Activated CD4-positive, alpha-beta memory T cell treated with anti-CD3 and anti-CD28 coated beads for 36 hours (primary cell): ENCODE measurements around the gene FOXN3. TPM values are rescaled to one million over a fixed set of nuclear protein-coding genes. Genes with fewer than 3 reads are reported as not detected.

ENCODE experiments used
- CTCF ChIA-PET: fragments of 350-600 bp; sonication (Branson Sonifier 250); formaldehyde crosslinking; loops from one replicate; lab custom pipeline; 2021; ENCODE audit warnings: antibody characterized with exemption, inconsistent platforms; lab: Charles Lee
- POLR2A ChIA-PET: fragments of 350-600 bp; sonication (Branson Sonifier 250); formaldehyde crosslinking; loops from one replicate; lab custom pipeline; 2021; ENCODE audit warnings: antibody characterized with exemption; lab: Charles Lee
- DNase-seq: peaks from one replicate; pipeline ENCODE4 v3.0.0-alpha.2; 2020
- H3K27ac Mint-ChIP-seq: one replicate; pipeline ENCODE4 v1.8.0; 2021; ENCODE audit warnings: mixed read lengths
- H3K27me3 Mint-ChIP-seq: one replicate; pipeline ENCODE4 v1.8.0; 2021; ENCODE audit warnings: mixed read lengths
- H3K36me3 Mint-ChIP-seq: one replicate; pipeline ENCODE4 v1.8.0; 2021; ENCODE audit warnings: mixed read lengths
- H3K4me1 Mint-ChIP-seq: one replicate; pipeline ENCODE4 v1.8.0; 2021; ENCODE audit warnings: low read depth, mixed read lengths
- H3K4me3 Mint-ChIP-seq: one replicate; pipeline ENCODE4 v1.8.0; 2021; ENCODE audit warnings: mild to moderate bottlenecking, mixed read lengths
- H3K9me3 Mint-ChIP-seq: one replicate; pipeline ENCODE4 v1.8.0; 2021; ENCODE audit warnings: mixed read lengths
- intact Hi-C: fragments of 100-400 bp; cut with micrococcal nuclease; formaldehyde crosslinking; loops from one replicate; pipeline ENCODE4 v1.15.1; 2023
- total RNA-seq, 2 experiments: library from RNA; stranded (reverse); gene quantifications; one replicate each; pipeline ENCODE4 v1.2.3, GENCODE V29; 2021

The FOXN3 gene
- total RNA-seq, 2 experiments from 2014 or later, result 59.1 to 63.5 TPM

DNA sequence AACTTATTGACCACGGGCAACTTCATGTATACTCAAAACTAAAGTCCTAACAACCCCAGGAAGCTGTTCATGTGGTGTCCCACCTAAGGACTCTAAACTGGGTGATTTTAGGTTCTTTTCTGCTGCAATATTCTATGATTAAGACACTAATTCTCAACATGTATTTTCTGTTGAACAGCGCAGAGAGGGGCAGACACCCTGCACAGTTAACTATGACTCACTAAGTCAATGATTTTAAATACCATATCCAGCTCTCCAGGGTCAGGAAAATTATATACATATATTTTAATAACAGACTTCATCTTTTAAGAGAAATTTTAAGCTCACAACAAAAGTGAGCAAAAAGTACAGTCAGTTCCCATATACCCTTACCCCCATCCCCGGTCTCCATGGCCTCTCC is 85.0 kb downstream of the FOXN3 start:
- Mint-ChIP-seq H3K9me3 (no peaks in the 10 kb centered on the region), H3K4me3 (no peak overlapping the region), H3K27me3 (no peaks in the 10 kb centered on the region), H3K4me1 (peaks cover 27% of the 10 kb centered on the region), H3K27ac (no peak overlapping the region), H3K36me3 (peaks cover 5% of the 10 kb centered on the region)
- ChIA-PET POLR2A (no interaction called here), CTCF (no interaction called here)
- DNase-seq, result no peak
- intact Hi-C loops, result no loop called here

DNA sequence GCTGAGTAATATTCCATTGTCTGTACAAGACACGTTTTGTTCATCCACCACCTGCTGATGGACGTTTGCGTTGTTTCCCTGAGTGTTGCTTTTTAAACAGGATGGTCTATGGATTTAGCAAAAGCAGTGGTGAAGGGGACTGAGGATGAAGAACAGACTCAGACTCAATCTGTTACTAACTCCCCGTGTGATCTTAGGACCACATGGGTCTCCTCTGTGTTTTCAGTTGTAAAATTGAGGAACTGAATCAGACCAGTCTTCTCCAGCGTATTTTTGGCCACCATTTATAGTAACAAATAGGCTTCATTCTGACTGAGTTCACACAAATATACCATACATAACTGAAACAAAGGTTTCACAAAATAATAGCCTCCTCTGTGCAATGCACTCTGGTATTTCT is 85.6 kb downstream of the FOXN3 start:
- H3K27ac Mint-ChIP-seq, result no peak overlapping the region
- H3K27me3 Mint-ChIP-seq, result no peaks in the 10 kb centered on the region
- peaks cover 5% of the 10 kb centered on the region for H3K36me3 Mint-ChIP-seq
- no peak overlapping the region for H3K4me3 Mint-ChIP-seq
- no peak for DNase-seq
- no peaks in the 10 kb centered on the region for H3K9me3 Mint-ChIP-seq
- H3K4me1 Mint-ChIP-seq, result peaks cover 32% of the 10 kb centered on the region
- CTCF ChIA-PET, result no interaction called here
- POLR2A ChIA-PET, result no interaction called here
- intact Hi-C loops, result no loop called here

DNA sequence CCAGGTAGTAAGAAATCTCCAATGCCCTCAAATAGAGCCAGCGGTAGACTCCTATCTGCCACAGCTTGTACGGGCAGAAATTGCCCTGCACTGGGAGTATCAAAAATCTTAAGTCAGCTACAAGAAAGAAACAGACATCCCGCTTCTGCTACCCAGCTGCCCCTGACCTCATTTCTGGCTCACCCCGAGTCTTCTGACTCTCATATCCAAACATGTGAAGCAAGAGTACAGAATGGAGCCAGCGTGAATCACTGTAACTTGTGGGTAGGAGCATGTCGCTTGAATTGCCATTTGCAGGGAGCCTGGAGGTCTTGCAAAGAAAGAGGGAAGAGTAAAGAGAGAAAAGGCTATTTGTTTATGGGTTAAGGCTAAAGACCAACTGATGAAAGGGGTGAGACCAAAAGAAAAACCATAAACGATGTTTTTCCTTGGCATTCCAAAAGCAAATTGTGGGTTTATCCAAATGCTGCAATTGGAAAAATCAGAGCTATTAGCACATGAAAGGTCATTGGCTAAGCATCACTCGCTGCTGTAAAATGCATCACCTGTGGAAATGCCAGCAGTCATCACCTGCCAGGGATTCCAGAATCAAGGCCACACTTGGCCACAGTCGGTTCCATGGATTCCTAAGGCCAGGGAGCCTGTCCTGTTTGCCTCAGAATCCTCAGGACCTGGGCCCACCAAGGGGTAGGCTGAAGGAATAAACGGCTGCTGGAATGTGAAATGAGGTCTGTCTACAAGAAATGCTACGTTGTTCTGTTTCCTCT is 86.6 kb downstream of the FOXN3 start:
- ChIA-PET POLR2A (no interaction called here), CTCF (no interaction called here)
- no peaks in the 10 kb centered on the region for H3K9me3 Mint-ChIP-seq
- H3K27me3 Mint-ChIP-seq, result no peaks in the 10 kb centered on the region
- peaks cover 13% of the 10 kb centered on the region for H3K36me3 Mint-ChIP-seq
- no peak overlapping the region for H3K4me3 Mint-ChIP-seq
- intact Hi-C loops, result no loop called here
- H3K27ac Mint-ChIP-seq, result no peak overlapping the region
- no peak for DNase-seq
- H3K4me1 Mint-ChIP-seq, result peaks cover 36% of the 10 kb centered on the region

DNA sequence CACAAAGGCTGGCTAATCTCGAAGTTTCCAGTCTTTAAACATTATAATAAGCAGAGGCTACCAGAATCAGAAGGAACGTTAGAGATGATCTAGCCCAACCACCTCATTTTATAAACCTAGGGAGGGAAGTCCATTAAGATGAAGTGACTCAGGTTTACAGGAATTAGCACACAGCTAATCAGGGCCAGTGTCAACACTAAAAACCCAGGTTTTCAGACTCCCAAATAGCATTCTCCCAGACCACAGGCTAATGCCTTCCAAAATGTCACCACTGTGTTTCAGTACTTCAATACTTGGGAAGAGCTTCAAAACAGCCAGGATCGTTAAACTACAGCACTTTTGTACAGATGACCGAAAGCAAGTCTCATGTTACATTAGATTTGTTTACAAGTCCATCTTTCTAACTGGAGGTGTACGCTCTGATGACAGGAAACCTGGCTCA is 89.2 kb downstream of the FOXN3 start:
- no peak overlapping the region for H3K27ac Mint-ChIP-seq
- no peaks in the 10 kb centered on the region for H3K27me3 Mint-ChIP-seq
- H3K36me3 Mint-ChIP-seq, result peaks cover 13% of the 10 kb centered on the region
- POLR2A ChIA-PET, result no interaction called here
- peaks cover 51% of the 10 kb centered on the region for H3K4me1 Mint-ChIP-seq
- CTCF ChIA-PET, result no interaction called here
- no peak overlapping the region for H3K4me3 Mint-ChIP-seq
- intact Hi-C loops, result no loop called here
- no peaks in the 10 kb centered on the region for H3K9me3 Mint-ChIP-seq
- DNase-seq, result no peak

DNA sequence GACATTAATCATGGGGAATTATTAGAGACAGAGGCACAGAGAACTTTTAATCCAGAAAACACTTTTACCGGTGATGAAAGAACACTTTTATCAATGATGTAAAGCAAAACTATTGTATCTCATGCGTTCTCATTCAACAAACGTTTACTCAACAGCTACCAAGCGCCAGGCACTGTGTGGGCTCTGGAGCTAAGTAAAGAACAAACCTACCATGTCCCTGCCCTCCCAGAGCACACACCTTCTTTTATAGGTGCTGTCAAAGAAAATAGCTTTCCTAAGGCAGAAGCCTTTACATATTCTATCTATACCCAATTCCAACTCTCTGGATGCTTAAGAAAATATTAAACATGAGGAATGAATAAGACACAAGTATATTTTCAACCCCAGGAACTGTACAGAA is 91.1 kb downstream of the FOXN3 start:
- no peaks in the 10 kb centered on the region for H3K27me3 Mint-ChIP-seq
- H3K9me3 Mint-ChIP-seq, result no peaks in the 10 kb centered on the region
- H3K36me3 Mint-ChIP-seq, result peaks cover 15% of the 10 kb centered on the region
- DNase-seq, result no peak
- H3K4me1 Mint-ChIP-seq, result peaks cover 50% of the 10 kb centered on the region
- CTCF ChIA-PET, result no interaction called here
- H3K4me3 Mint-ChIP-seq, result no peak overlapping the region
- POLR2A ChIA-PET, result interaction anchor here (1.2 kb wide), 1 partner anchor 12 kb away, joined by 3 read pairs; no protein-coding TSS in a partner anchor
- intact Hi-C loops, result no loop called here
- H3K27ac Mint-ChIP-seq, result no peak overlapping the region

DNA sequence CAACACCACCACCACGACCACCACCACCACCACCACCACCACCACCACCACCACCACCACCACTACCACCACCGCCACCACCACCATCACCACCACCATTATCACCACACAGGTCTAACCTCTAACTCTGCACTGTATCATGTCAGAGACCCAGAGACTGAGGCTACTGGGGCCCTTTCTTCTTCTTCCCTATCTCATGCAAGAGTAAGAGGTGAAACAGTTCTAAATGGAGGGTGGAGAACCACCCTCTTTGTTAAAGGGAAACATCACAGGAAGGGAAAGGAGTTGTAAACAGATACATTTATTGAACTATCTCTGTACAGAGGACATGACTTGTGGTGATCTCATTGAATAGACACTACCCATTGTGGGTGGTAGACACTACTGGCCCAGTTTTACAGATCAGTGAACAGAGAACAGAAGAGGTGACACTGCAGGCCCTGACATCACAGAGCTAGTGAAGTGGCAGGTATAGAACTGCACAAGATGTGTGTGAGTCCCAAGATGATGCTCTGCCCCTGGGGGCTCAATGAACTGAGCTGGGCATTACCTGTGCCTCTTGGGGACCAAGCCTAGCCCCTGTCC is 91.6 kb downstream of the FOXN3 start:
- DNase-seq, result no peak
- no peak overlapping the region for H3K4me3 Mint-ChIP-seq
- peaks cover 48% of the 10 kb centered on the region for H3K4me1 Mint-ChIP-seq
- peaks cover 17% of the 10 kb centered on the region for H3K36me3 Mint-ChIP-seq
- no peaks in the 10 kb centered on the region for H3K27me3 Mint-ChIP-seq
- CTCF ChIA-PET, result no interaction called here
- POLR2A ChIA-PET, result no interaction called here
- intact Hi-C loops, result no loop called here
- no peaks in the 10 kb centered on the region for H3K9me3 Mint-ChIP-seq
- no peak overlapping the region for H3K27ac Mint-ChIP-seq

DNA sequence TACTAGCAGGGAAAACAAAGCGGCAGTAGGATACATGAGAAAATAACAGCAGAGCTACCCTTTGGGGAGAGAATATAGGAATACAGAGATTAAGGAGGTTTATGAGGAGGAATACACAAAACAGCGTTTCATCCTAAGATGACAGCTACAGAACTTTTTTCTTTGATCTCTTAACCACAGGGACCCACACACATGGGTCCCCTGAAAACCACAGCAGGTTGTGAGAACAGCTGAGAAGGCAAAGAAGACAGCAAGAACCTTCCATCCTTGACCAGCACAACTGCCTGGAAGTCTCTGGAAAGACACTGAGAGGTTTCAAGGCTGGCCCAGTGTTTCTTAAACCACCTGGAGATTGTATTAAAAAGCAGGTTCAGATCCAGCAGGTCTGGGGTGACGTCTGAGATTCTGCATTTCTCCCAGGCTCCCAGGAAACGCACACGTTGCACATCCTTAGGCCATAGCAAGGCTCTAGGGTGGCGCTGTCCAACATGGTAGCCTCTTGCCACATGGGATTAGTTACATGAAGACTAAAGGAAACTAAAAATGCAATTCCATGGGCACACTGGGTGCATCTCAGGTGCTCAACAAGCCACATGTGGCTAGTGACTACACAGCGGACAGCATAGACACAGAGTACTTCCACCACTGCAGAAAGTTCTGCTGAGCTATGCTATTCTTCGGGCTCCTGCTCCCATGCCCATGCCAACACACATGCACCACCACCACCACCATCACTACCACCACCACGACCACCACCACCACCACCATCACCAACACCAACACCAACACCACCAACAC is 92.3 kb downstream of the FOXN3 start:
- Mint-ChIP-seq H3K4me1 (peaks cover 41% of the 10 kb centered on the region), H3K4me3 (no peak overlapping the region), H3K27ac (no peak overlapping the region), H3K9me3 (peaks cover 4% of the 10 kb centered on the region), H3K27me3 (no peaks in the 10 kb centered on the region), H3K36me3 (peaks cover 21% of the 10 kb centered on the region)
- intact Hi-C loops, result no loop called here
- DNase-seq, result no peak
- ChIA-PET POLR2A (no interaction called here), CTCF (interaction anchor here (1.4 kb wide), 1 partner anchor 147 kb away, joined by 4 read pairs; no protein-coding TSS in a partner anchor)

DNA sequence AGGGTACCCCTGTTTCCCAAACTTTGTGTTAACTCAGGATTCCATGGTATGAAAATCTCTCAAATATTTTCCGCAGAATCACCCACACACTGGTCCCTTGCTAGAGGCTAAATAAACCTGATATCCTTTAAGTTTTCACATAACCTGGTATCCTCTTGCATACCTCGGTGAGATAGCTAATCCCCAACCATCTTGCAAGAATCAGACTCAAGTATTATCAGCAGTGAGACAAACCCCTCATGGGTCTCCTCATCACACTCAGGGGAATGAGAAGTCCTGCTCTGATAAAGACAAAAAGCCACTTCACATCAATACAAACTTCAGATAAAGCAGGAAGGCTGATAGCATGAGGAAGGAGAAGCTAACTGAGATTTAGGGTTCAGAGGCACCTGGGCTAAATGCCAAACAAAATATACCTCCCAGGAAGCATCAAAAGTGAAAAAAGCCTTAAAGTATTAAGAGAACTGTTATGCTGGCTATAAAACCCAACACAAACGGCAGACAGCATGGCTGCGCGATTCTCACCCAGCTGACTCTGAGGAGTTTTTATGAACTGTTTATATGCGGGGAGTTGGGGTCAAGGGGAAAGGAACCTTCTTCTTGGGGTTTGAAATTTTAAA is 96.5 kb downstream of the FOXN3 start:
- H3K4me3 Mint-ChIP-seq, result no peak overlapping the region
- POLR2A ChIA-PET, result no interaction called here
- intact Hi-C loops, result no loop called here
- peaks cover 26% of the 10 kb centered on the region for H3K36me3 Mint-ChIP-seq
- peaks cover 39% of the 10 kb centered on the region for H3K4me1 Mint-ChIP-seq
- H3K9me3 Mint-ChIP-seq, result peaks cover 13% of the 10 kb centered on the region
- CTCF ChIA-PET, result no interaction called here
- H3K27me3 Mint-ChIP-seq, result no peaks in the 10 kb centered on the region
- no peak for DNase-seq
- H3K27ac Mint-ChIP-seq, result no peak overlapping the region

DNA sequence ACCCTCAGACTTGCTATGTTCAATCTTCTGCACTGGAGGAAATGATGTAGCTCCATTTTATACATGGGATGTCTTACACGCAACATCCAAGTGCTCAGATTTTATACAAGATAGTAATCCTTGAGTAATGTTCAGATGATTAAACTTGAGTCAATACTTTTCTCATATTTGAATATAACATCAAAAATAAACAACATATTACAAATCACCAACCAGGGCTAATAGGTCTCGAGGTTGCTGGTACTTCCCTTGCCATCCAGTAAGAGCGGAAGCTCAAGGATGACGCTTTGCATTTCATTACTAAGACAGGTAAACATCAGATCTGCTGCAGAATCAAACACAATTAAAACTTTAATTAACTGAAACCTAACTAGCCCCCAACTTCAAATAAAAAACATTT is 97.3 kb downstream of the FOXN3 start:
- Mint-ChIP-seq H3K9me3 (peaks cover 13% of the 10 kb centered on the region), H3K36me3 (peaks cover 24% of the 10 kb centered on the region), H3K27me3 (no peaks in the 10 kb centered on the region), H3K4me3 (no peak overlapping the region), H3K4me1 (peaks cover 37% of the 10 kb centered on the region), H3K27ac (no peak overlapping the region)
- CTCF ChIA-PET, result no interaction called here
- DNase-seq, result no peak
- intact Hi-C loops, result no loop called here
- POLR2A ChIA-PET, result no interaction called here

DNA sequence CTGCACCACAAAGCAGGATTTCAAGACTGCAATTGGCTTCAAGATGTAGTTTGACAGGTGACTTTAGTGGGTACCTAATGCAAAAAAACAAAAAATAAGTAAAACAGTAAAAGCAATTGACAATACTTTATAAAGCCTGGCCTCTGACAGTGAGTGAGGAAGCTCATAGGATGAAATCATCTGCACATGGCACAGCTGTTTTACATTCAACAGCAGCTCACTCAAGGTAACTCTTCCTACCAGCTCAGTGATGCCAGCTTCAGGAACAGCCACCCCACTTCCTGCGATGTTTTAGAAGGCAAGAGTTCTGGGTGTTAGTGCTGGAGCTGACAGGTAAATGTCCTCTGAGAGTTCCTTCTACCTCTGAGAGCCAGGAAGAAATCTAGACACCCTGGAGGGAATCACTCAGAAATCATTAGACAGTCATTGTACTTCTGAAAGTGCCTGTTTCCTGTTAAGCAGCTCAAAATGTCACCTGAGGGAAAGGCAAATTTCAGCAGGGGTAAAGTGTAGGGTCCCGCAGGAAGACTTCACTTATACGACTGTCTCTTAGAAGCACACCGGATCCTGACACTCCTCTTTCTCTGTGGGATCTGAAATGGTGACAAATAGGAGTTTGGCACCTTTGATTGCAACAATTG is 99.9 kb downstream of the FOXN3 start:
- ChIA-PET CTCF (no interaction called here), POLR2A (no interaction called here)
- Mint-ChIP-seq H3K4me1 (peaks cover 30% of the 10 kb centered on the region), H3K27me3 (no peaks in the 10 kb centered on the region), H3K27ac (no peak overlapping the region), H3K9me3 (peaks cover 13% of the 10 kb centered on the region), H3K4me3 (no peak overlapping the region), H3K36me3 (peaks cover 23% of the 10 kb centered on the region)
- DNase-seq, result no peak
- intact Hi-C loops, result no loop called here

DNA sequence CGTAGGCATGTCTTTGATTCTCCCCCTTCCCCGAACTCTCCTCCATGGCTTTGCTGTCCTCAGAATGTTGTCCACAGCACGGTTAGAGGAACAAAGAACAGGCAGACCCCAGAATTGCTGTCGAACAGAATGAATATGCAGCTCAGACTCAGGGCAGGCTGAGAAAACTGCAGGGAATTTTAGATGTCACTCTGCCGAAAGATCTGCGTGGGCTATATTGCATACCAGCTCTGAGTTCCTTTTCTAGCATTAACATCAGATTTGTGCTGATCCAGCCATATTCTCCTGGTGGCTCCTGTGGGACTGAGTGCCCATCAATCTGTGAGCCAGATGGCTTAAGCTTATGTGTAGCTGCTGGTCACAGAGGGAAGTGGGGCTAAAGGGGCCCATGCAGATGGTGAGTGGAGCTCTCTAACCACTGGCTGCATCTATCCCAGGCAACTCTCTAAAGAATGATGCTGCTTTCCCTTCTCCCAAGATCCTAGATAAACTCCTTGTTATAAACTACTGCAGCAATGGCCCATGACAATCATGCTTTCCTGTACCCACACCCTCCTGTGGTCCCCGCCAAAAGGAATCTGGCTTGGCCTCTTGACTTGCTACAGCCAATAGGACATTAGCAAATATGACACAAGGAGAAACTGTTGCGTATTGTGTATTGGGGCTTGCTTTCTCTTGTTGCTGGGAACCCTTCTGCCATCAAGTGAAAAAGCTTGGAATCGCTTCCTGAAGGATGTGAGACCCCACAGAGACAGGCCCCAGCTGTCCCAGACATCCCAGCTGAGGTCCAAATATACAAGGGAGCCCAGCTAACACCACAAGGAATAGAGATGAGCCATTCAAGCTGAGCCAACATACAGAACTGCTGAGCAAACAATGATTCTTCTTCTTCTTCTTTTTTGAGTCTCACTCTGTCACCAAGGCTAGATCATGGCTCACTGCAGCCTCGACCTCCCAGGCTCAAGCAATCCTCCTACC is 101.3 kb downstream of the FOXN3 start:
- peaks cover 29% of the 10 kb centered on the region for H3K4me1 Mint-ChIP-seq
- H3K4me3 Mint-ChIP-seq, result no peak overlapping the region
- peaks cover 13% of the 10 kb centered on the region for H3K9me3 Mint-ChIP-seq
- peaks cover 22% of the 10 kb centered on the region for H3K36me3 Mint-ChIP-seq
- POLR2A ChIA-PET, result no interaction called here
- no peak overlapping the region for H3K27ac Mint-ChIP-seq
- CTCF ChIA-PET, result no interaction called here
- H3K27me3 Mint-ChIP-seq, result no peaks in the 10 kb centered on the region
- no peak for DNase-seq
- intact Hi-C loops, result no loop called here
